Measurements from ENCODE around the gene ACSS3.

ACSS3 gene

GRCh38 chr12:81161680-81162079 is 83.8 kb downstream of the ACSS3 start:
- no peak for TF ChIP-seq CTCF (IDR thresholded peaks at IDR 0.05; ENCODE audit: control extremely low read depth, extremely low read depth, low read depth, missing control alignments)
- CTCF ChIA-PET, result interaction anchor here (1.5 kb wide), 1 partner anchor 11 kb away, joined by 6 read pairs; no protein-coding TSS in a partner anchor
- no peak for DNase-seq (ENCODE audit: extremely low spot score)
- POLR2A ChIA-PET, result no interaction called here

- no peak for TF ChIP-seq CTCF (IDR thresholded peaks at IDR 0.05; ENCODE audit: control extremely low read depth, extremely low read depth, low read depth, missing control alignments)
- ChIA-PET CTCF (interaction anchor here (0.9 kb wide), 1 partner anchor 8 kb away, joined by 3 read pairs; no protein-coding TSS in a partner anchor), POLR2A (no interaction called here)
- no peak for DNase-seq (ENCODE audit: extremely low spot score)
These were observed 84.7 kb downstream of the ACSS3 start for GRCh38 chr12:81162391-81163136.

- no peak for TF ChIP-seq CTCF (IDR thresholded peaks at IDR 0.05; ENCODE audit: control extremely low read depth, extremely low read depth, low read depth, missing control alignments)
- ChIA-PET POLR2A (no interaction called here), CTCF (no interaction called here)
- no peak for DNase-seq (ENCODE audit: extremely low spot score)
These were observed 86.9 kb downstream of the ACSS3 start for GRCh38 chr12:81164827-81165226.

GRCh38 chr12:81166790-81167189 is 88.9 kb downstream of the ACSS3 start:
- ChIA-PET CTCF (interaction anchor here (1.0 kb wide), 1 partner anchor 15 kb away, joined by 3 read pairs; no protein-coding TSS in a partner anchor), POLR2A (no interaction called here)
- TF ChIP-seq CTCF (IDR thresholded peaks at IDR 0.05; ENCODE audit: control extremely low read depth, extremely low read depth, low read depth, missing control alignments), result no peak
- no peak for DNase-seq (ENCODE audit: extremely low spot score)

GRCh38 chr12:81167694-81168093 is 89.8 kb downstream of the ACSS3 start:
- no peak for TF ChIP-seq CTCF (IDR thresholded peaks at IDR 0.05; ENCODE audit: control extremely low read depth, extremely low read depth, low read depth, missing control alignments)
- DNase-seq (ENCODE audit: extremely low spot score), result no peak
- ChIA-PET POLR2A (no interaction called here), CTCF (interaction anchor here (1.0 kb wide), 1 partner anchor 14 kb away, joined by 3 read pairs; no protein-coding TSS in a partner anchor)

GRCh38 chr12:81168445-81168844 is 90.6 kb downstream of the ACSS3 start:
- DNase-seq (ENCODE audit: extremely low spot score), result no peak
- ChIA-PET CTCF (no interaction called here), POLR2A (no interaction called here)
- no peak for TF ChIP-seq CTCF (IDR thresholded peaks at IDR 0.05; ENCODE audit: control extremely low read depth, extremely low read depth, low read depth, missing control alignments)
